Breast epithelium (tissue), 4 donors: ENCODE results near the gene SRGAP1. TPM values are rescaled to one million over a fixed set of nuclear protein-coding genes. Genes with fewer than 3 reads are reported as not detected.

Source experiments
- DNase-seq, 2 donors: peaks; one replicate each; pipeline ENCODE4 v3.0.0-alpha.2; 2019; ENCODE audit warnings: low spot score in 2 of 2
- H3K27ac ChIP-seq, 2 donors: fragments of 200-600 bp; sonication (generic) in 1 of 2; one replicate each; pipeline ENCODE4 v1.5.1; 2016 to 2019; ENCODE audit warnings: mild to moderate bottlenecking in 1 of 2
- H3K27me3 ChIP-seq, 2 donors: fragments of 200-600 bp; sonication (generic) in 1 of 2; one replicate each; pipeline versions ENCODE4 v1.5.1 to v1.6.0; 2017 to 2019; ENCODE audit warnings: control low read depth in 1 of 2, mild to moderate bottlenecking in 1 of 2
- H3K36me3 ChIP-seq: fragments of 200-600 bp; one replicate; pipeline ENCODE4 v1.5.1; 2019
- H3K4me1 ChIP-seq, 2 donors: fragments of 200-600 bp; sonication (generic); one replicate each; pipeline ENCODE4 v1.5.1; 2016 to 2019; ENCODE audit warnings: control low read depth in 1 of 2
- H3K4me3 ChIP-seq, 3 donors: fragments of 200-600 bp; sonication (generic); 1 replicate in 2 of 3; 2 replicates in 1 of 3; pipeline ENCODE4 v1.5.1; 2016 to 2019; ENCODE audit warnings: mild to moderate bottlenecking in 3 of 3, moderate library complexity in 2 of 3
- H3K9me3 ChIP-seq, 2 donors: fragments of 200-600 bp; sonication (generic) in 1 of 2; one replicate each; pipeline ENCODE4 v1.5.1; 2016 to 2019; ENCODE audit warnings: control low read depth in 1 of 2
- CTCF ChIP-seq, 3 donors: fragments of 450-650 bp; IDR thresholded peaks; one replicate each; pipeline ENCODE4 v1.5.1; 2016 to 2017; ENCODE audit warnings: antibody characterized with exemption in 3 of 3, mild to moderate bottlenecking in 3 of 3, moderate library complexity in 3 of 3
- POLR2A ChIP-seq: fragments of 450-650 bp; IDR thresholded peaks from one replicate; pipeline ENCODE4 v1.6.1; 2016; ENCODE audit warnings: antibody characterized with exemption, mild to moderate bottlenecking, moderate library complexity
- POLR2AphosphoS5 ChIP-seq, 3 donors: sonication (generic); formaldehyde crosslinking; IDR thresholded peaks; one replicate each; pipeline ENCODE4 v1.6.1; 2017; ENCODE audit warnings: antibody characterized with exemption in 3 of 3
- intact Hi-C: fragments of 100-400 bp; cut with DNase I; formaldehyde crosslinking; loops from one replicate; pipeline ENCODE4 v1.15.1; 2023; ENCODE audit warnings: low total_unique reads
- total RNA-seq, 3 donors: library from RNA; depleted of rRNA; stranded (reverse); fragments of >200 nt; gene quantifications; one replicate each; pipeline ENCODE4 v1.1.0, GENCODE V29; 2016

The SRGAP1 gene
- total RNA-seq, 3 donors from 2014 or later = 20.3 to 58.7 (median 29.3) TPM

GRCh38 chr12:64051057-64051456, 206.6 kb downstream of the SRGAP1 start:
- H3K36me3 ChIP-seq = no peaks in the 10 kb centered on the region
- TF ChIP-seq CTCF (IDR thresholded peaks at IDR 0.05) (no peak), POLR2AphosphoS5 (IDR thresholded peaks at IDR 0.05) (no peak), POLR2A (no peak)
- no peaks in the 10 kb centered on the region for H3K4me1 ChIP-seq
- DNase-seq = no peak
- H3K27me3 ChIP-seq = no peaks in the 10 kb centered on the region
- H3K27ac ChIP-seq = no peak overlapping the region
- intact Hi-C loops = no loop called here
- H3K4me3 ChIP-seq = no peak overlapping the region
- H3K9me3 ChIP-seq = peaks cover 0 to 4% of the 10 kb centered on the region in 2 donors

GRCh38 chr12:64053117-64053516, 208.6 kb downstream of the SRGAP1 start:
- TF ChIP-seq POLR2AphosphoS5 (IDR thresholded peaks at IDR 0.05) = no peak
- no peak for TF ChIP-seq CTCF (IDR thresholded peaks at IDR 0.05)
- no peak for TF ChIP-seq POLR2A
- Histone ChIP-seq H3K36me3 (no peaks in the 10 kb centered on the region), H3K4me3 (no peak overlapping the region), H3K9me3 (peaks cover 0 to 4% of the 10 kb centered on the region in 2 donors), H3K27ac (no peak overlapping the region), H3K27me3 (no peaks in the 10 kb centered on the region), H3K4me1 (no peaks in the 10 kb centered on the region)
- intact Hi-C loops = no loop called here
- DNase-seq = no peak

DNA sequence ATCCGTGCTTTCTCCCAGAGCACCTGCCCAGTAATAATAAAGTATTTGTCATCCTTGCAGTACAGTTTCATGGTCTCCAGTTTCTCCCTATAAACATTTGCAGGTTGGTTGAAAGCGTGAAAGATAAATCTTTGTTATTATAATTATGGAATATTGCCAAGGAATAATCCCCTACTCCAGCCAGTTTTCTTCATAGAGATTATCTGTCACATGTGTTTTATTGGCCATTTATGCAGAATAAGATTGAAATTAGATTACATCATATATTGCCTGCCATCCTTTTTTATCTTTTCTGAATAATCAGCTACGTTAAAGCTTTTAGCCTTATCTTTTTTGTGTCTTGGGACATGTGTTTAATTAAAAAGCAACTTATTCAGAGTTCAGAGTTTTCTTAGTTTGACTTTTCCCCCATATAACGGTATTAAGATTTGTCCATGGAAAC, 209.6 kb downstream of the SRGAP1 start:
- Histone ChIP-seq H3K27me3 (no peaks in the 10 kb centered on the region), H3K4me3 (no peak overlapping the region), H3K9me3 (peaks cover 0 to 4% of the 10 kb centered on the region in 2 donors), H3K27ac (no peak overlapping the region), H3K36me3 (no peaks in the 10 kb centered on the region), H3K4me1 (no peaks in the 10 kb centered on the region)
- DNase-seq = no peak
- intact Hi-C loops = no loop called here
- TF ChIP-seq POLR2AphosphoS5 (IDR thresholded peaks at IDR 0.05) (no peak), POLR2A (no peak), CTCF (IDR thresholded peaks at IDR 0.05) (no peak)

GRCh38 chr12:64056741-64057140, 212.2 kb downstream of the SRGAP1 start:
- Histone ChIP-seq H3K27me3 (no peaks in the 10 kb centered on the region), H3K27ac (no peak overlapping the region), H3K4me3 (no peak overlapping the region), H3K9me3 (no peaks in the 10 kb centered on the region), H3K36me3 (no peaks in the 10 kb centered on the region), H3K4me1 (no peaks in the 10 kb centered on the region)
- DNase-seq = no peak
- intact Hi-C loops = no loop called here
- TF ChIP-seq POLR2AphosphoS5 (IDR thresholded peaks at IDR 0.05) (no peak), CTCF (IDR thresholded peaks at IDR 0.05) (no peak), POLR2A (no peak)

DNA sequence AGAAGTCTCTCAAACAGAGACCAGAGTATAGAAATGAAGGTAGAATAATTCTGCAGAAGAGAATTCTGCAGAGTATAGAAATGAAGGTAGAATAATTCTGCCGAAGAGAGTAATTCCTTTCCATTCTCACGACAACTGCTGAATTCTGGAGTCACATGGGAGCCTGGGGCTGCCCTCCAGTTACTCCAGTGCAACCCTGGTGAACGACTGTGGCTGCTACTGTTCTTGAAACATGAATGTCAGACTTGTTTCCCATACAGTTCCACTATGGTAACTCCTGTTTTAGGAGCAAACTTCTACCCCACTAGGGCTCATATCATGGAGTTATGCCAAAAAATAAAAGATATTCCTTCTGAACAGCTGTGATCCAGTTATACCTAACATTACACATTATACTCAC, 213.2 kb downstream of the SRGAP1 start:
- Histone ChIP-seq H3K27ac (no peak overlapping the region), H3K36me3 (no peaks in the 10 kb centered on the region), H3K9me3 (no peaks in the 10 kb centered on the region), H3K27me3 (no peaks in the 10 kb centered on the region), H3K4me3 (no peak overlapping the region), H3K4me1 (no peaks in the 10 kb centered on the region)
- intact Hi-C loops = no loop called here
- no peak for TF ChIP-seq POLR2AphosphoS5 (IDR thresholded peaks at IDR 0.05)
- no peak for TF ChIP-seq CTCF (IDR thresholded peaks at IDR 0.05)
- TF ChIP-seq POLR2A = no peak
- no peak for DNase-seq
